Measurements from ENCODE around the gene TSC2. TPM values are rescaled to one million over a fixed set of nuclear protein-coding genes. Genes with fewer than 3 reads are reported as not detected.

TSC2 gene
- total RNA-seq, 1 donor from 2014 or later, result 67.9 TPM

GRCh38 chr16:2044541-2044940, 3.2 kb upstream of the TSC2 start:
- Histone ChIP-seq H3K36me3 (ENCODE audit: control insufficient read depth, insufficient read depth, low read length) (no peaks in the 10 kb centered on the region), H3K4me3 (ENCODE audit: low read depth, low read length) (no peak overlapping the region), H3K27me3 (ENCODE audit: control insufficient read depth, insufficient read depth, low read length) (no peaks in the 10 kb centered on the region)
- TF ChIP-seq, protein P1, sequence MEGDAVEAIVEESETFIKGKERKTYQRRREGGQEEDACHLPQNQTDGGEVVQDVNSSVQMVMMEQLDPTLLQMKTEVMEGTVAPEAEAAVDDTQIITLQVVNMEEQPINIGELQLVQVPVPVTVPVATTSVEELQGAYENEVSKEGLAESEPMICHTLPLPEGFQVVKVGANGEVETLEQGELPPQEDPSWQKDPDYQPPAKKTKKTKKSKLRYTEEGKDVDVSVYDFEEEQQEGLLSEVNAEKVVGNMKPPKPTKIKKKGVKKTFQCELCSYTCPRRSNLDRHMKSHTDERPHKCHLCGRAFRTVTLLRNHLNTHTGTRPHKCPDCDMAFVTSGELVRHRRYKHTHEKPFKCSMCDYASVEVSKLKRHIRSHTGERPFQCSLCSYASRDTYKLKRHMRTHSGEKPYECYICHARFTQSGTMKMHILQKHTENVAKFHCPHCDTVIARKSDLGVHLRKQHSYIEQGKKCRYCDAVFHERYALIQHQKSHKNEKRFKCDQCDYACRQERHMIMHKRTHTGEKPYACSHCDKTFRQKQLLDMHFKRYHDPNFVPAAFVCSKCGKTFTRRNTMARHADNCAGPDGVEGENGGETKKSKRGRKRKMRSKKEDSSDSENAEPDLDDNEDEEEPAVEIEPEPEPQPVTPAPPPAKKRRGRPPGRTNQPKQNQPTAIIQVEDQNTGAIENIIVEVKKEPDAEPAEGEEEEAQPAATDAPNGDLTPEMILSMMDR (IDR thresholded peaks at IDR 0.05; ENCODE audit: insufficient read depth, low read length, poor library complexity, severe bottlenecking), result no peak
- no peak for DNase-seq (ENCODE audit: low read depth)

- DNase-seq (ENCODE audit: low read depth), result no peak
- no peaks in the 10 kb centered on the region for H3K36me3 ChIP-seq (ENCODE audit: control insufficient read depth, insufficient read depth, low read length)
- TF ChIP-seq, protein P1 (IDR thresholded peaks at IDR 0.05; ENCODE audit: insufficient read depth, low read length, poor library complexity, severe bottlenecking), result no peak
- H3K4me3 ChIP-seq (ENCODE audit: low read depth, low read length), result no peak overlapping the region
- H3K27me3 ChIP-seq (ENCODE audit: control insufficient read depth, insufficient read depth, low read length), result no peaks in the 10 kb centered on the region
Measured at GRCh38 chr16:2045965-2046892, 1.6 kb upstream of the TSC2 start.

DNA sequence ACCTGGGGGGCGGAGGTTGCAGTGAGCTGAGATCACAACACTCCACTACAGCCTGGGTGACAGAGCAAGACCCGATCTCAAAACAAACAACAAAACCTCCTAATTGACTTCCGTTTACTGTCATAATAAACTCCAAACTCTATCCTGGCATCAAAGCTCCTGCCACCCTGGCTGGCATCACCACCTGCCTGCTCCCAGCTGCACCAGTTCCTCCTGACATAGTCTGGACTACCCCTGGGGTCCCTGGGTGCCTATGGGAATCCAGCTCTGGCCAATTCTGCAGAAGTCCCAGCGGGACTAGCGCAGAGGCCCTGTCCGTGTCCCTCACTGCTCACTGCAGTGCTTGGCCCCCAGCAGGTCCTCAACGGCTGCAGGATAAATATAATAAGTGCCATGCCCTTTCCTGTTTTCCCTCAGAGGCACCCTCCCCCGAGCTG, 874 bp upstream of the TSC2 start:
- DNase-seq (ENCODE audit: low read depth), result no peak
- H3K36me3 ChIP-seq (ENCODE audit: control insufficient read depth, insufficient read depth, low read length), result no peaks in the 10 kb centered on the region
- H3K27me3 ChIP-seq (ENCODE audit: control insufficient read depth, insufficient read depth, low read length), result no peaks in the 10 kb centered on the region
- TF ChIP-seq, protein P1 (IDR thresholded peaks at IDR 0.05; ENCODE audit: insufficient read depth, low read length, poor library complexity, severe bottlenecking), result no peak
- H3K4me3 ChIP-seq (ENCODE audit: low read depth, low read length), result peak overlapping the region; percentile 60

GRCh38 chr16:2048116-2048543, 345 bp downstream of the TSC2 start:
- TF ChIP-seq, protein P1 (IDR thresholded peaks at IDR 0.05; ENCODE audit: insufficient read depth, low read length, poor library complexity, severe bottlenecking), result no peak
- peak overlapping the region; percentile 60 for H3K4me3 ChIP-seq (ENCODE audit: low read depth, low read length)
- DNase-seq (ENCODE audit: low read depth), result no peak
- H3K27me3 ChIP-seq (ENCODE audit: control insufficient read depth, insufficient read depth, low read length), result no peaks in the 10 kb centered on the region
- no peaks in the 10 kb centered on the region for H3K36me3 ChIP-seq (ENCODE audit: control insufficient read depth, insufficient read depth, low read length)

DNA sequence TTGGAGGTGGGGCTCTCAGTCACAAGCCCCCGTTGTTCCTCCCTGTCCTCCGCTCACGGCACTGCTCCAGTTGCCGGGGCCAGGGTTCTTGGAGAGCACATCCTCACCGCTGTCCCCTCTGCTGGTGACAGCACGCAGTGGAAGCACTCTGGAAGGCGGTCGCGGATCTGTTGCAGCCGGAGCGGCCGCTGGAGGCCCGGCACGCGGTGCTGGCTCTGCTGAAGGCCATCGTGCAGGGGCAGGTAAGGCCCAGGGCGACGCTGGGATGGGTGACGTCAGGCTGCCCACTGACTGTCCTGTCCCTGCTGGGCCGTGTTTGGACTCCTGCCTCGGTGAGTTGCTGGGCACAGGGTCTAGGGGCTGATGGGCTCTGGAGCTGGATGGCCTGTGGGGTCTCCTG, 5.4 kb downstream of the TSC2 start:
- TF ChIP-seq, protein P1 (IDR thresholded peaks at IDR 0.05; ENCODE audit: insufficient read depth, low read length, poor library complexity, severe bottlenecking), result no peak
- H3K27me3 ChIP-seq (ENCODE audit: control insufficient read depth, insufficient read depth, low read length), result no peaks in the 10 kb centered on the region
- no peak for DNase-seq (ENCODE audit: low read depth)
- no peak overlapping the region for H3K4me3 ChIP-seq (ENCODE audit: low read depth, low read length)
- H3K36me3 ChIP-seq (ENCODE audit: control insufficient read depth, insufficient read depth, low read length), result peaks cover 2% of the 10 kb centered on the region

All from kidney epithelial cell (primary cell).